Measurements from ENCODE around the gene SHPK.

Gene SHPK

DNA sequence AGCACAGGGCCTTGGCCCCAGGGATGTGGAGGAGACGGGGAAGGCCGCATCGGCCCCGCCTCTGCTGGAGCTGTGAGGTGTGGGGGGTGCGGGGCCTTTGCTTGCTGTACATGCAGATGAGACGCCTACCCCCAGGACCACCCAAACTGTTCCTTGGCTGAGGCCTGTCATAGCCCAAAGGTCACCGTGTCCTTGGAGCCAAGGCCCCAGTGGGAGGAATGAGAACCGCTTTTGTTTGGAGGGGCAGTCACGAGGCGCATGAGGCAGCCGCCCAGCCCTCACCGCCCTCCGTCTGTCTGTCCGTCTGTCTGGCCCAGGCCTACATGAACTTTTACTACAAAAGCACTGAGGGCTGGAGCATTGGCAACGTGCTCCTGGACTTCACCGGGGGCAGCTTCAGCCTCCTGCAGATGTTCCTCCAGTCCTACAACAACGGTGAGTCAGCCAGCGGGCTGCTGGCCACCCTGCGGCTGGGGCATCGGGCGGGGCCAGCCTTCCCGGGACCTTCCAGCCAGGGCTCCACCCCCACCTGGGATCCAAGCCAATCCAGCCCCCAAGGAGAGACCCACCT lies 23.6 kb upstream of the SHPK start:
- no peak for DNase-seq

DNA sequence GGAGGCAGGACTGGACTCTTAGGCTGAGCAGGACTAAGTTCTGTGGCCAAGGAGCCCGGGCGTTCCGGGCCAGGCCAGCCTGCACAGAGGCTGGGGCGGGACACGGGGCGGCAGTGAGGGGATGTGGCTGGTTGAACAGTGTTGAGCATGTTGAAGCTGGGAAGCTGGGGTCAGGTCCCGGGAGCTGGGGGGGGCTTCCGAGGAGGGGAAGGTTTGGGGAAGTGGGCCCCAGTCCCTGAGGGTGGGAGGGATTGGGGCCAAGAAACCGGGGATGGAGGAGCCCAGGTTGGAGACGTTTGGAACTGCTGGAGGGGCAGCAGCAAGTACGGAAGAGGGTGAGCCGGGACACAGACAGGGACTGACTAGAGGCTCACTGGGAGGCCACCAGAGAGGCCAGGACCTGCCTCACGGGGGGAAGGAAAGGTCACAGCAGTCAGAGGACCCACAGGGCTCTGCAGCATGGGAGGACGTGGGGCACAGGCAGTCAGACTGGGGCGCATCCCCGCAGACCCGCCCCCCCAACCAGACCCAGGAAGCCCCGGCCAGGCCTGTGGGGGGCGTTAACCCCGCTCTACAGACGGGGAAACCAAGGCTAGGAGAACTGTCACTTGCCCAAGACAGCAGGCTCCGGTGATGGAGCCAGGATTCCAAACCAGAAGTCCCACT lies 22.9 kb upstream of the SHPK start:
- no peak for DNase-seq

DNA sequence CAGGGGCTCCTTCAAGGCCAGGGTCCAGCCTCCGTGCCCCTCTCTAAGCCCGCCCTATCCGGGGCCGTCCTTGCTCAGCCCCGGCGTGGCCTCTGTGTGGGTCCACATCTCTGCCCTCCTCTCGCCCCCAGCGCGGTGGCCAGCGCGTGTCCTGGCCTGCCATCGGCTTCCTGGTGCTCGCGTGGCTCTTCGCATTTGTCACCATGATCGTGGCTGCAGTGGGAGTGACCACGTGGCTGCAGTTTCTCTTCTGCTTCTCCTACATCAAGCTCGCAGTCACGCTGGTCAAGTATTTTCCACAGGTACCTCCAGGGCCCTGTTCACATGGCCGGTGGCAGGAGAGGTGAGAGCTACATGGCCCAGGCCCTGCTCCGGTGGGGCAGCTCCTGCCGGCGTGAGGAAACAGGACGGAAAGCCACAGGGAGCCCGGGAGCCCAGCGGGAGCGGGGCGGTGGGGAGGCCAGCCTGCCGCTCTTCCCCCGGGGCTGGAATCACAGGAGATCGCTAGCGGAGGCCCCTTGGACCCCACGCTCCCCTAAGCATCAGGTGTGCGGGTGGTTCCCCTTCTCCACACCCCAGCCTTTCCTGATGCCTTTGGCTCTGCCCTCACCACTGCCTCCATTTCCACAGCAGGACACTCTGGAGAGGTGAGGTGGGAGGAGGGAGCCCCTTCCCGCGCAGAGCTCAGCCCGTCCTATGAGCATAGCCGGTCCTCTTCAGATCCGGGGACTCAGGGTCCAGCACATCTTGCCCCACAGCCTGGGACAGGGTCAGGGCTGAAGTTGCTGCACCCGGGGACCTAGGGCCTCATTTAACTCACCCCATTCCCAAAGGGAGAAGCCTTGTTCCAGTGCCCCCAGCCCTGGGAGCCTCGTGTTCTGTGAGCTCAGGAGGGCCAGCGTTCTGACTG lies 22.1 kb upstream of the SHPK start:
- DNase-seq, result no peak

- no peak for DNase-seq
Observed at GRCh38 chr17:3657588-3657869, 21.5 kb upstream of the SHPK start.

DNA sequence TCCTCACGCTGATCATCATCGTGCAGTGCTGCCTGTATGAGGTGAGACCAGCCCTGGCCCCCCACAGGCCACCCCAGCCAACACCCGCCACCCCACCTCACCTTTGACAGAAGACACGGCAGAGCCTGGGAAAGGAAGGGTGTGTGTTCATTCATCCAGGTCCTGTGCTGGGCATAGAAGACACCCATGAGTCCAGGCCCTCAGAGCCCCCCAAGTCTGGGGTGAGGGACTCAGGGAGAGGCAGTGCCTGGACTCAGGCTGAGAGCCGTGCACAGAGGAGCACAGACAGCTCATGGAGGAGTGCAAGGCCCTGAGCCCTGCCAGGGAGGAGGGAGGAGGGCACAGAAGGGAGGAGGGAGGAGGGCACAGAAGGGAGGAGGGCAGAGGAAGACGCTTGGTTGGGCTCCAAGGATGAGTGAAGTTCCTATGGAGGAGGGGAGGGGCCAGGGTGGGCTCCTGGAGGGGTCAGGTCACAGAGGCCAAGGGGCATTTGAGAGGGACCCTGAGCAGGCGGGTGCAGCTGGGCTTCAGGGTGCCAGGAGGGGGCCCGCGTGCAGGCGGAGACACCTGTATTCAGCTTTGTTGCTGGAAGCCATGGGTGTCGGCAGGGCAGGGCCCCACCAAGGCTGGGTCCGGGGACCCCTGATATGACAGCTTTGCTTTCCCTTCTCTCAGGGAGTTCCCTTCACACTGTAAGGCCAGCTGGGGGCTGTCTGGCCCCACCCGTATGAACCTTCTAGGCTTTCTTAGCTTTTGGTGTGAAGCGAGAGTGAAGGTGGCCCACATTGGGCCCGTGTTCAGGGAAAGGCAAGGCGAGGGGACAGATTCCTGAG lies 20.9 kb upstream of the SHPK start:
- no peak for DNase-seq

GRCh38 chr17:3656353-3656752 lies 20.3 kb upstream of the SHPK start:
- DNase-seq, result no peak

DNA sequence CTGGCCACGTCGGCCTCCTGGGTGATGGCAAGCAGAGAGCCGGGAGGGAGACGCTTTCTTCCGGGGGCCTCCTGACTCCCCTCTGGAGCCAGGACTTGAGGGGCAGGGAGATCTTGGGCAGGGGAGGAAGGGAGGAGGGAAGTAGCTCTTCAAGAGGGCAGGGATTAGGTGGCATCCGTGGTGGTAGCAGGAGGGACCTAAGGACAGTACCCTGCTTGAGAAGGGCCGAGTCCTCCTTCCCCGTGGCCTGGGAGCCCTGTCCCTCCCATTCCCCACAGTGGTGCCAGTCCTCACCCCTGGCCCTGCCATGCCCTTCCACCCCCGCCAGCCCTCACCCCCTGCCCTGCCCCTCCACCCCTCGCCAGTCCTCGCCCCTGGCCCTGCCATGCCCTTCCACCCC lies 19.7 kb upstream of the SHPK start:
- DNase-seq, result no peak

DNA sequence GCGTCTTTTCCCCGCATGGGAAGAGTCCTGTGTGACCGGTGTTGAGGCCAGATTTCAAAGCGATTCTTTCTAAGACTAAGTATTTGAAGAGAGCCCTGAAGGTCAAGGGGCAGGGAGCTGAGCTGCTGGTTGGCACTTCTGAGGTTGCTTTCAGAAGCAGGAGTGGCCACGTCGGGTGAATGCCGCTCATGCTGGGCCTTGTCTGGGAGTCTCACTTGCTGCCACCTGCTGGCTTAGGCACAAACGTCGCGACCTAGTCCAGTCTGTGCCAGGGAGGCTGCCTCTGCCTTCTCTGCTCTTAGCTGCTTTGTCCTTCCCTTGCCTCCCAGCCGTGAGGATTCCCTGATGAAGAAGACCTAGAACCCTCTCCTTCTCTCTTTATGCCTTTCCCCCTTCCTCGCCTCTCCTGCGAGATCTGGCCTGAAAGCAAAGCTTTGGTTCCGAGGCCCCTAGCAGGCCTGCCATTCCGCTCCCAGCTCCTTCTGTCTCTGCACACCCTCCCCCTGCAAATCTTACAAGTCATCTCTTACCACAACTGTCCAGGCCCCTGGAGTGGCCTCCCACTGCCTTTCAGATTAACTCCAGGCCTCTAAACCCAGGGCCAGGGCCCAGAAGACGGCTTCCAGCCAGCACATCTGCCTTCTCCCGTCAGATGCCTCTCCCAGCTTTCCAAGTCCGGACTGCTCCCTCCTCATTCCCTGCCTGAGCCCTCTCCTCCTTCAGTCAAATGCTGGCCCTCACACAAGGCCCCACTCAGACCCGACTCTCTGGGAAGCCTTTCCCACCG lies 11.9 kb upstream of the SHPK start:
- DNase-seq, result peak in 4 of 6 experiments; percentile 7 to 23 (median 16)

DNA sequence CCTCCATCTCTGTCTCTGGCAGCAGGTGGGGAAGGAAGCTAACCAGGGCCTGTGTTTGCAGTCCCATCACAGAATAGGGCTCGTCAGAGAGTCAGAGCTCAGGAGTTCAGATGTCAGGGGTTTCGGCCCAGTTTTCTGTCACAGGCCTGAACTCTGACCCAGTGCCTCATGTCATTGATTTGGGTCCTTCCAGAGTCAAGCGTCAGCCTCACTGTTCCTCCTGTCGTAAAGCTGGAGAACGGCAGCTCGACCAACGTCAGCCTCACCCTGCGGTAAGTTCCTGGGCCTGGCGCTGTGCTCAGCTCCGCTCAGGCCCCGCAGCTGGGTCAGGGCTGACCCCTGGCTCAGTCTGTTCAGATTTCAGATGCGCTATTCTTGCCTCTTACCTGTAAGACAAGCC lies 11.2 kb upstream of the SHPK start:
- DNase-seq, result no peak

GRCh38 chr17:3645310-3645709 lies 9.3 kb upstream of the SHPK start:
- DNase-seq, result no peak

GRCh38 chr17:3643889-3644349 lies 7.9 kb upstream of the SHPK start:
- DNase-seq, result no peak

DNA sequence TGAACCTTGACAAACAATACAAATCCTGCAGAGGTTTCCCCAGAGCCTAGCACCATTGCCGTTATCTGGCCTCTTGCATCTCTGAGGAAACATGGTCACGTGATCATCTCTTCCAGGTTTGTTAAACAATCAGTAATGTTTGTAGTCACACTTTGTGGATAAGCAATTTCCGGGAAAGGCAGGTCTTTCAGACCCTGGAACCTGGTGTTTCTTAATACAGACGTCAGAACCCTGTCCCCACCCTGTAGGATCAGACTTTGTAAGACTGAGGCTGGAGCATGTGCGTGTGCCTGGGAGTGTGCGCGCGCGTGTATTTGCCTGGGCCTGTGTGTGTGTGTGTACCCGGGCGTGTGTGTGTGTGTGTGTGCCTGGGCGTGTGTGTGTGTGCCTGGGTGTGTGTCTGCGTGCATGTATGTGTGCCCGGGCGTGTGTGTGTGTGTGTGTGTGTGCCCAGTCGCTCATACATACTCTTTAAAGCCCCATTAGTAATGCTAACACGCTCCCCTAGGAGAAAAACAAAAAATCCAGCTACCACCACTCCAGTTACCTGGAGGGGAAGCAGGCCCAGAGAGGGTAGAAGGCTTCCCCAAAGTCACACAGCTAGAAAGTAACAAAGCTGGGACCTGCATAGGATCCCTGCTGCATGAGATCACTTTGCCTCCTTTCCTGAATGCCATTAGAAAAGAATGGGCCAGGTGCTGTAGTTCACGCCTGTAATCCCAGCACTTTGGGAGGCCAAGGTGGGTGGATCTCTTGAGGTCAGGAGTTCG lies 5.9 kb upstream of the SHPK start:
- no peak for DNase-seq

DNA sequence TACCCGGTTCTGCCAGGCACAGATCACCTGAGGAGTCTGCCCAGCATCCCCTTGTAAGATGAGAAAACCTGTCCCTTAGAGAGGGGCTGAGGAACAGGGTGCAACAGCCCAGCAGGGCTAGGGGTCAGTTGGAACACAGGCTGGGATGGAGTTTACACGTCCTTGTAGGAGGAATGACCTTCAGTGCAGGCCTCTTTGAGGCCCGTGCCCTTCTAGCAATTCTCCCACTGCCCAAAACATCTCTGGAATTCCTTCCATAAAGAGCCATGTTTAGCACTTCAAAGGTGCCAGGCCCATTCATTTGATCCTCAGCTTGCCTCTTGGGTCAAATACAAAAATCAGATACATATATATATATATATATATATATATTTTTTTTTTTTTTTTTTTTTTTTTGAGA lies 5.0 kb upstream of the SHPK start:
- DNase-seq, result no peak

GRCh38 chr17:3639981-3640596 lies 4.0 kb upstream of the SHPK start:
- no peak for DNase-seq

GRCh38 chr17:3636908-3637373 lies 891 bp upstream of the SHPK start:
- no peak for DNase-seq

- DNase-seq, result no peak
Observed at GRCh38 chr17:3635474-3636153, 436 bp downstream of the SHPK start.

DNA sequence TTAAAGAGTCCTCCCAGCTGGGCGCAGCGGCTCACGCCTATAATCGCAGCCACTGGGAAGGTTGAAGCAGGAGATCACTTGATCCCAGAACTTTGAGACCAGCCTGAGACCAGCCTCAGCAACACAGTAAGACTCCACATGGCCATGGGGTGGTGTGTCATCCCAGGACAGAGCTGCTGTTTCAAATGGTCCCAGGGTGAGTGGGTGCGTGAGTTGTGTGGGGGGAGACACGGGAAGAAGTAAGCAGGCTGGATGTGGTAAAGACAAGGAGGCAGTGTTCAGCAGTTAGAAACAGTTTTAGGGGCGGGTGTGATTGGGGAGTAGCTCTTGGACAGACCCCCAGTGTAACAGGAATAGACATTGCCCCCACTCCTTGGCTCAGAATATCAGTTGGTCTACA lies 3.8 kb downstream of the SHPK start:
- DNase-seq, result no peak

DNA sequence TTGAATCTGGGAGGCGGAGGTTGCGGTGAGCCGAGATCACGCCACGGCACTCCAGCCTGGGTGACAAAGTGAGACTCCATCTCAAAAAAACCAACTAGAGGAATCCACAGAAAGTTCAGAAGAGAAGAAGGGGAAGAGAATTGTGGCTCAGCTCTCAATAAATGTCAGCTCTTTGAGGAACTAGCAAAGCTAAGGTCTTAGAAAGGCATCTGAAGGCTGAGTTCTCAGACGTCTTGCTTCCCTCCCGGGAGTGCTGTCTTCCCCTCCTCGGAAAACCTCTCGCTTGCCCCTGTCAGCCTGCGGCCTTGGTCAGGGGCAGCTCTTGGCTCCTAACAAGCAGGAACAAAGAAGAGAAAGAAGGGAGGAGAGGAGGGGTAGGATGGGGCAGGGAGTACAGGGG lies 5.3 kb downstream of the SHPK start:
- DNase-seq, result no peak

- DNase-seq, result no peak
Observed at GRCh38 chr17:3627769-3628167, 8.3 kb downstream of the SHPK start.

Data from stimulated activated naive CD4-positive, alpha-beta T cell (primary cell).